NCI-H2227 (cell line): ENCODE results near the gene RCAN2.
A peak's percentile ranks its signal among the peaks of the same experiment; 100 is the strongest.

Experiments used
- DNase-seq: peaks from one replicate; lab custom pipeline; 2025; ENCODE audit not compliant: unreplicated experiment; lab: John Stamatoyannopoulos, UW

The RCAN2 gene

DNA sequence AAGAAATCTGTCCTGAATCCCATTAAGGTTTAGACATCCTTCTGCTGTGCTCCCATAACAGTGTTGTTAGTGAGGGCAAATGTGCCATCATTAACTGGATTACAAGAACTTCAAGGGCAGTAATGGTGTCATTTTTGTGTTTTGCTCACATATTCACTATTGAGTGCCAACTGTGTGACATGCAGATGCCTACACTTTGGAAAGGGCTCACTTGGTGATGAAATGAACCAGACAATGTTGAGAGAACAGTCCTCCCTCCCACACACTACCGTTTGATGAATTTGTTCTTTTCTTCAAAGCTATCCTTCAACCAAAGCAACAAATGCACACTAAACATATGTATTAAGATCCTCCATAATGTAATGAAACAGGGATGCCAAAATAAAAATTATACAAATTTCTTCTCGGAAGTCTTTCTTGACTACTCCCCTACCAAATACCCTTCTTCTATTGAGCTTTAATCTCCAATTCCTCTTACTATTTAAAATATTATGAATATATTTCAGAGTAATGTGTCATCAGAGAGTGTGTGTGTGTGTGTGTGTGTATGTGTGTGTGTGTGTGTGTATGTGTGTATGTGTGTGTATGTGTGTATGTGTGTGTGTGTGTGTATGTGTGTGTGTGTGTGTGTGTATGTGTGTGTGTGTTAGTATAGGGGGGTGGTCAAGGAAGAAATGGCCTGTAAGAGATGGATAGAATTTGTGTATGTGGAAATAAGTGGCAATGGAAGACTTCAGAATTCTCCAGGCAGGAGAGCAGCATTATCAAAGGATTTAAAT, 228.1 kb downstream of the RCAN2 start:
- no peak for DNase-seq

DNA sequence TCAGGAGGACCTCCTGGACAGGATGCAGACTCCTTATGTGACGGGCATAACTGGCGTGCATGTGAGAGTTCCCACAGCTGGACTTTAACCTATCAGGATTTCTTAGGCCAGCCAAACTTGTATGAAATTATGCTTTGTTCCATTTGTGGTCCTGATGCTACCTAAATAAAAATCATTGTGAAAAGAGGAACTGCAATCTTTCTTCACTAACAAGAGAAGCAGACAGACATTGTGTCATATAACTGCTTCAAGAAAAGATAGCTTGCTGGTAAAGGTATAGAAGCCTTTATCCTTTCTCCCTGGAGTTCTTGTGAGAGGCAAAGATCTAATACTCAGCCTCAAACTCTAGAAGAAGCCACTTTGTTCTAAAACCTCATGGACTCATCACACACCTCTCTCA, 233.0 kb downstream of the RCAN2 start:
- DNase-seq, result no peak

DNA sequence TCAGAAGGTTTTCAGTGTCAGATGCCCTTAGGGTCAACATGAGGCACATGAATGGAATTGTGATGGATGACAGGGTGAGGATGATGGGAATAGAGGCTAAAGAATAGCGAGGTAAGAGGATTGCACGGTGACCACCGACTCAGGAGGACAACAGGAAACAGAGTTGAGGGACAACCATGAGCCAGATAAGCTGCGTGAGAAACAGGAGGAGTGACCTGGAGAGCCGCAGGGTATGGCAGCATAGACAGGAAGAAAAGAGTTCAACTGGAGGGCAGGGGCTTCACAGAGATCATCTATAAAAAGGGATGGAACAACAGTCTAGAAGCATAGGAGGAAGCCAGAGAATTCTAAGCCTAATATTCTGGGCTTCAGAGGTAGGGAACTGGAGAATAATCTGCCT, 235.7 kb downstream of the RCAN2 start:
- no peak for DNase-seq

DNA sequence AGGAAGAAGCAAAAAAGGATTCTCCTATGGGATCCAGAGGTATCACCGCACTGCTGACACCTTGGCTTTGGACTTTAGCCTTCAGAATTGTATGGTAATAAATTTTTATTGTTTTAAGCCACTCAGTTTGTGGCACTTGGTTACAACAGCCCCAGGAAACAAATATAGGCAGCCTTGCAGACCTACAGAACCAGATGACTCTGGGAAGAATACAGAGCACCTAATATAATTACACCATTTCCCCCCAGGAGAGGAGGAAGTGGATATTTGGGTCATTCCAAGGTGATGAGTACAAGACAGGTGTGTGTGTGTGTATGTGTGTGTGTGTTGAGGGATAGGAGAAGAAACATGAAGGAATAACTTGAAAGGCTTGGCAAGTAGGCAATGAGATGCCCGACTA, 236.3 kb downstream of the RCAN2 start:
- no peak for DNase-seq

DNA sequence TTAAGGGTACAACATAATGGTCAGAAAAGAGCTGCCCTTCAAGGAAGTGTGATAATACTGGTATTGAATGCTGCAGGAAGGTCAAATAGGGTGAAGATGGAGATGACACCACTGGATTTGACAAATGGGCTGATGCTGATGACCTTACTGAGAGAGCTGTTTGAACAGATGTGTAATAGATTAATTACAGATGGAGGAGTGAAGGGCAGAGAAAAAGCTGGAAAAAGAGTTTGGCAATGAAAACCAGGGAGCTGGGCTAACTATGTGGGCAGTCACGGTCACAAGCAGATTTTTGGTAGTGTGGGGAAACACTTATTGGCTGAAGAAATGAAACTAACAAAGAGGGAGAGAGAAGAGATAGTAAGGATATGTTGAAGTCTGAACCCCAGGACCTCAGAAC, 236.9 kb downstream of the RCAN2 start:
- no peak for DNase-seq

DNA sequence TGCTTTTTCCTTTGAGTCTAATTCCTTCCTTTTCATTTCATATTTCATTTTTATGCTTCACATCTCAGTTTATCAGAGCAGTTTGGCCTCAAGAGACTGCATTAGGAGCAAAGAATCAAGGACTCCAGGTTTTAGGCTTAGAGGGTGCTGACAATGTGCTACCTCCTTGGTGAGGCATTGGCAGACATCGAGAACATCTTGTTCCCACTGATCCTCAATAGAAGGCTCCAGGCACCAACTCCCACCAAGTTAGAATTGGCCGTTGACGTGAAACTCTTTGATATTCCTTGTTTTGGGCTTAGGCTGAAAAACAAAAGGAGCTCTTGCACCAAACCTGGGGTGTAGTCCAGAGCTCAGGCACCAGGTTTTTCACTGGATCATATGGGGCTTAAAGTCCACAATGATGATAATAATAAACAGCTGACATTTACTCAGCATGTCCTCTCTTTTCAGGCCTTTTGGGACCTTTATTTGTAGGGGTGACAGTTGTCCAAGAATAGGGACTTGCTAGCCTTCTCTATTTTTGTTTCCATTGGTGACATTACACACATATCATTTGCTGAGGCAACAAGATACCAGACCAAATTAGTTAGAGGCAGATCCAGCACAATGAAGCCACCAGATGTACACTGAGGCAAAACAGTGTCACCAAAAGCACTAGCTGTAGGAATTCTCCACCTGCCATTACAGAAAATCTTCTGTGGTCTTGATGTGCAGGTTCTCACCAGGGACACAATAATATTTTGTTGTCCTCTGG, 239.5 kb downstream of the RCAN2 start:
- DNase-seq, result no peak

DNA sequence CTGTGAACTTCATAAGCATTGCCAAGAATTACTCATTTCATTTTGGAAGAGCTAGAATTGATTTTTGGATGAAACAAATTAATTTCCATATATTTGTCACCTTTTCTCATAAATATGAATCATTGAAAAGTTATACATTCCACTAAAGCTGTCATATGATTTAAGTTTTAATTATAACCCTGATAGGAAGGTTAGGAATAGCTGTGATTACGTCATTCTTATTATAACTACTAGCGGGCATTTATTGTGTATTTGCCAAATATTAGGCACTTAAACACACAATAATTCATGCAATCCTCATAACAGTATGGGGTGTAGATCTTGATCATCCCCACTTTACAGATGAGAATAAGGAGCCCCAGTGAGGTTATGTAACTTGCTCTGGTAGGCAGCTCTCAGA, 243.1 kb downstream of the RCAN2 start:
- no peak for DNase-seq

DNA sequence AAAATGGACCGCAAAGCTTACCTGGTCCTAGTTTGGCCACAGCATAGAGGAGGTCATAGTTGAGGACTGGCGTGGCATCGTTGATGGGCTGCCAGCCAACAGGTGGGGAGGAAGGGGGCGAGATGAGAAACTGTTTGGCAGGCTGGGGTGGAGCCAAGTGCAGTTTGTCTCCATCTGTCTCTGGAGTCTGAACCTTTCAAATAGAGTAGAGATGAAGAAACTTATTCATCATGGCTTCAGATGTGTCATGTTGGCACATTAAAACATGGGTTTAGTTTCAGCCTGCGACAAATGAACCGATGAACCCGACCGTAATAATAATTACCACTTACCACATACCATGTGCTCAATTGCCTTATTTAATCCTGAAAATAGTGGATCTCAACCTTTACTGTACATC, 244.5 kb downstream of the RCAN2 start:
- no peak for DNase-seq

DNA sequence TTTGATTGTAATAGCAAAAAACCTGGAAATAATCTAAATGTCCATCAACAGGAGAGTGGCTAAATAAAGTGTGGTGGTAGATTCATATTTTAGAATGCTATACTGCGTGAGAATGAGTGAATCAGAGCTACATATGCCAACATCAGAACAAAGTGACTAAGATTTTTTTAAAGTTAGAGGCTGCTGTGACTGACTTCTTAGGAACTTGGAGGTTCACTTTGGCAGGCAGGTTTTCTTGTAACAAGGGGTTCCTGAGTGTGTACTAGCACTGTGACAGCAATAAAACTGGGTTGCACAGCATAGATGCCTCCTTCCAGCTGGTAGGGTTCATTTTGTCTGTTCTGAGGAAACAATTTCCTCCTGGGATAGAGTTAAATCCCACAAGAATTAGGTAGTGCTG, 245.2 kb downstream of the RCAN2 start:
- DNase-seq, result no peak

DNA sequence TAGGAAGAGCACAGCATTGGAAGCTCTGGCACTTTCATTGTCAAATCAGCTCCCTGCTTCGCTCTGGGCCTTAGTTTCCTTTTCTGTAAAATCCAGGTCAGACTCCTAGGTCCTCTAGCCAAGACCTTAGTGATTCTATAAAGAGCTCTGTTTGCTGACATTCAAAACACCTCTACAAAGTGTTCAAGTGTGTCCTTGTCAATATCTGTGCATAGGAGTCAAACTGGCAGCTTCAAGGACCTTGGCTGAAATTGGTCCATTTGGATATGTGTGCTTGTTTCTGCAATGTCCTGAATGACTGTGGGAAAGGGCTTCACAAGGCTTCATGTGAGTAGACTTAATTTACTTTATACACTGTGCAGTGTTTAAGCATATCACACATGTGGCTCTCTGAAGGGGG, 246.6 kb downstream of the RCAN2 start:
- no peak for DNase-seq

DNA sequence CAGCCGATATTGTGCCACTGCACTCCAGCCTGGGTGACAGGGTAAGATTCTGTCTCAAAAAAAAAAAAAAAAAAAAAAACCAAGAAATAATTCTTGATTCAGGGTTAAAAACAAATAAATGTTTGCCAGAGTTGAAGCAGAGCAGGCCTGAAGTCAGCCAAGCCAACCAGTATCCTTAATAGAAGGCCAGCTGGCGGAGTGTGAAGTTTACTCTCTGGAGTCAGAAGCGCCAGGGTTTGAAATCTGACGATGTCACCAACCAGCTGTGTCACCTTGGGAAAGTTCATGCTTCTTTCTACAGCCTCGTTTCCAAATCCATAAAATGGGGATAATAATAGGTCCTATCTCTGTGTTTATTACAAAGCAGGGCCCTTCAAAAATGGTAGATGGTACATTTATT, 247.5 kb downstream of the RCAN2 start:
- DNase-seq, result no peak

DNA sequence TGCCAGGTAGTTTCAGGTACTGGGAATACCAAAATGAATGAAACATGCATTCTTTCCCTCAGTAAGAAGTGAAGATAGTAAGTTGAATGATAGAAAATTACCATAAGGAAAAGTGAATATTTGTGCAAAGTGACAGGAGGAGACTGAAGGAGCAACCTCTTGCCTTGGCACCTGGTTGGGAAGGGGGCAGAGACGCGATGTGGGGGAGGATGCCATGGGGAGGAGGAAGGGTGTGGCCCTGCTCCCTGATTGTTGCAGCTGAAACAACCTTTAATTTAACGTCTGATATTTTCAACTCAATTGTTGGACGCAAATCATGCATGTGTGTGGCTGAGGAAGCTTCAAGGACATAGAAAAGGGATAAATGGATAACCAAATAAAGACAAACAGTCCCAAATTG, 248.3 kb downstream of the RCAN2 start:
- DNase-seq, result no peak

DNA sequence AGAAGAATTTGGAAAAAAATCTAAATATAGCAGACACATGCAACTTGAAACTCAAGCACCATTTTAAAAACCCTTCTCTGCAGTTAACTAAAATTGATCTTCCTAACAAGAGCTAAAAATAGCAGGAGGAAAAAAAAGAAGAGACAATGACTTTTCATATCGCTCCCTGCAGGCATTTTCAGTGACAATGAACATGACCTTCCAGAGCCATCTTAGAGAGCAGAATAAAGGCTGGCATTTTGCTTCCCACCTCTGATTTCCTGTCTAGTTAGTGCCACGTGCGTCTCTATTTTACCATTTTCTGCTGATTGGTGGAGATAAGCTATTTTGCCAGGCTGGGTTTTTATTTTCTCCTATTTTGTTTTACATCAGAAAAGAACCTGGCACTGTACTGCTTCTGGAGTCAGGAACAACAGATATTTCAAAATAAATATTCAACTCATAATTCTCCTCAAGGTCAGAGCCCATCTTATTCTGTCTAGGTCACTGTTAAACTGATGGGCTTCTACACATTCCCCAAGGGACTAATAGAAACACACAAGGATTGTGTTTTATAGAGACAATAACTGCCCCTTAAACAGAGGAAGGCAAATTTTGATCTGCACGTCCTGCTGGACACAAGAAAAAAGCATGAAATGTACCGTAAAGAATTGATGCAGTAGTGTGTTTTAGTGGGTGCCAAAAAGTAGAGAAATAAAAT, 250.2 kb downstream of the RCAN2 start:
- DNase-seq, result no peak

DNA sequence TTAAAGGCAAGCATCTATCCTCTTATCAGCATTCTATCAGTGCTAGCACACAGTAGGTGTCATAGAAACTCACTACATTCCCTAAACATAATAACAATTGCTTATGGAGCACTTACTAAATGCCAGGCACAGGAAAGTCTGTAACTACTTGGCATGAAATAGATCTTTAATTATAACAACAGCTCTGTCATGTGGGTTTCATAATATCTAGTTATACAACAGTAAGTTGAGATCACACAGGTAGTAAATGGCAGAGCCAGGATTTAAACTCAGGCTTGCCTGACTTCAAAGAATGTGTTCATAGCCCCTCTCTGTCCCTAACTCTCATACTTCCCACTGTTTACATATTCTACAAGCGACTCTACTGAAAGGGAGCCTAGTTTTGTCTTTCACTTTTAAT, 254.5 kb downstream of the RCAN2 start:
- DNase-seq, result no peak

DNA sequence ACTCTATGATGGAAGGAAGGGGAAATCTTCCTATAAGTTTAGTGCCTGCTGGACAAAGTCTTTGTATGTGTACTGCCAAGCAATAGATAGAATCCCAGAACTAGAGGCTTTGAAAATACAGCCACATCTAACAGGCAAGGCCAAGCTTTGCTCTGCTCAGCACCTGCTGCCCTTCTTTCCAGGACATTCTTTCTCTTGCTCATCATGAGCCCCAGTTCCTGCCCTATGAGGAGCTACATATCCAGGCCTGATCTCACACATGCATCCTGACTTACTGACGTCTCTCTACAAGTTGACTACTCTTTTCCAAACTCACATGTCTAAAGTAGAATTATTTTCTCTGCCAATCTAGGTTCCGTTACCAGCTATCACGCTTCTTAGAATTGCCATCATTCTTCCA, 256.0 kb downstream of the RCAN2 start:
- DNase-seq, result no peak

DNA sequence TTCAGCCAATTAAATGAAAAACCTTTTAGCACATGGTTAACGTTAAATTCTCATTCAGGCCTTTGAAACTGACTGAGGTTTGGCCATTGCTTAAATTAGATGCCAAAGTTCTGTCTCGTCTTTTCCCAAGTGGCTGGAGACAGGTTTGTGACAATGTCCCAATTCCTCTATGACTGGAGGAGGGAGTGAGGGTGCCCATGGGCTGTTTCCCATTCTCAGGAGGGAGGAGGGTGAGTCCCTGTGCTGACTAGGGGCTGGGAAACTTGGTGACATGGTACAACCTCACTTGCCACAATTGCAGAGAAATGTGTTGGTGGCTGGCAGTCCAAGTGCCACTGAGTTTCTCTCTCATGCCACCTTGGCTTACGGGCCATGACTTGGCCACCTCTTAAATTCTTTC, 256.5 kb downstream of the RCAN2 start:
- no peak for DNase-seq

DNA sequence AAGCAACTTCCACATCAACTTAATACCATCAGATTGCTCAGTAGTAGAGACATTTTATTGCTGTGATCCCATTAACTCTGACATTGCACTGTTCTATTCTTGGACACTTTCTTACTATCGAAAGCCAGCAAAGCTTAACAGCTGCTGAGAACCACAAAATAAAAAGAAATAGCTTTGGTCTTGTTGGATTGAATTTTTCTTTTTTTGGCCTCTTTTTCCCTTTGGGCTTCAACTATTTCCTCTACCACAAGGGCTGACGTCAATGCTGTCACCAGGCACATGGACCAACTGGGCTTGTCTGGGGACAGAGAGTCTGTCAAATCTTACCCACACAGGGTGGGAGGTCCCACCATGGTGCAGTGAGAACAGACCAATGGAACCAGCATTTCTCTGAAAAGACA, 257.1 kb downstream of the RCAN2 start:
- no peak for DNase-seq

DNA sequence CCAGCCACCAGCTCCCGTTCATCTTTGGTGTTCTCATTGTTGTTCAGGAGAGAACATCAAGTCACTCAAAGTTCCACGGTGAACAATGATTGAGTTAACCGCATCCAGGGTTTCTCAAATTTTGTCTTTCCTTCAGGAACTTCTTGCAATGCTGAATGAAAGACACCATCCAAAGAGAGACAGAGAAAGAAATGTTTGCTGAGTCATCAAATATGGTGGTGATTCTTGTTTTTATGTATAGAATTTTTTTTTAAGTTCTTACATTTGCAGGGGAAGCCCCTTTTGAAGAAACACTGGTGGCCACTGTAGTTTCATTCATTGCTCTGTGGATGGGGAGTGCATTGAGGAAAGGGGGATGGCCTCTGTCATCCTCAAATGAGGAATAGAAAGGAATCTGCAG, 258.1 kb downstream of the RCAN2 start:
- no peak for DNase-seq

DNA sequence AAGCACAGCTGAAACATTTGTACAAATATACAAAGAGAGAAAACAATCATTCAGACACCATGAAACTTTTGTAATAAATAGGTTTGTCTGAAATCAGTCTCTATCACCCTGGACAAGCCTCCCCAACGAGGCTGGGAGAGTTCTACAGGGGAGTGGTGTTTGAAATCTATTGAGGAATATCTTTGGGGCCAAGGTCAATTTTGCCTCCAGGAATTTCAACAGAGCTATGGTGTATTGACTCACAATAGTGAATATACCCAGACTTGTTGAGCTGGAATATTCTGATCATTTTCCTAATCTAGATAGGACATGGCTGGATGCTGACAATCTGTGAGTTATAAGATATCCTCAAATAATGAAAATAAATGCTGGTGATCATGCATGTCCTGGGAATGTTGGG, 269.0 kb downstream of the RCAN2 start:
- DNase-seq, result no peak

DNA sequence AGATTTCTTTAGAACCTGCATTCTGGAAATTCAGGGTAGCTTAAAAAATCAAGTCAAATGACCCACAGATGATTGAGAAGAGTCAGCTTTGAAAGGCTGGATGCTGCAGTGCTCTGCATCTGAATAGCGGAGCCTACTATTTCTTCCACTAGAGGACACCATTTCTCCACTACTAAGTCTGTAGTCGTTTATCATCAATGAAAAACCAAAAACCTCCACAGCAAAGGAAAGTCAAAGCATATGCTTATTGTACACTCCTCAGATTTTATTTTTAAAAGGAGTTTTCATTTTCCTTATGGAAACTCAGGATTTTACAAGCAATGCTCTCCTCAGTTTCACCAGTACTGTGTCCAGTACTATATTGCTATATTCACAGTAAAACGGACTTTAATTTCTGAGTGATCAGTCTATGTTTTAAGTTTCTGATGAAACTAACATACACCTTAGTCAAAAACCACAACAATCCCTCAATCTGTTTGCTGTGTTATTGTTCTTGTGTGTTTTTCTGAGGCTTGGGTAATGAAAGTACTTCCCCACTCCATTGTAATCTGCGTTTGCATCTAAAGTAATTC, 269.9 kb downstream of the RCAN2 start:
- peak; percentile 41 for DNase-seq

DNA sequence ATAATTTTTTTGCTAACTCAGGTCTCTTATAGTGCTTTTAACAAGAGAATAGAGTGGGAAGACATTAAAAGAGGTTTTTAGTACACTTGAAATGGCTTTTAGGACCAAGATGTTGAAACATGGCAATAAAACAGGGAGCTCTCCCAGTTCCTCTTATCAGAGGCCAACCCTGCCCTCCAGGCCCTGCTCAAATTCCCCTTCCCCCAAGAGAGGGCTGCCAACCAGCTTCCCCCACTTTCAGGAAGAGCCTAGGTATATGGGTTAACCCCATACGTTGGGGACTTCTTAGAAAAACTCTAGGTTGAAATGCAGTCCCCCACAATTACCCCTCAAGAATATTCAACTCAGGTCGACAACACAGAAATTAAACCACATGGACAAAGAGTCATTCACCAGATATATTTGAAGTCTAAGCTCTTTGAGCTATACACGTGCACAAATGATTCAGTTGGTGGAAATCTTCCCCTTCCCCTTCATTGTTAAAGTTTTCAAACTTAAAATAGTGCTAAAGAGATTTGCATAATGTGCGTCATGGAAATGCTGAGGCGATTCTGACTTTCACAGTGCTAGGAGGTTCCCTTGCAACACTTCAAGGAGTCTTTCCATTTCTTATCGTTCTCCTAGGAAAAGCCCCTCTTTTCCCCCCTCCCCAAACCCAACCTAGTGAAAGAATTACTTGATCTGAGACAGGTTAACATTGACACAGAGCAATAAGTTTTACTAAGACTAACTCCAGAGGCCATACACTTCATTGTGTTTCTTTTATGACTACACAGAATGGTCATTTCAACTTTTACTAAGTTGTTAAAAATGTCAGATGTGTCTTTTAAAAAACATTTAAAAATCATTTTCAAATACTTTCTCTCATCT, 270.7 kb downstream of the RCAN2 start:
- DNase-seq, result no peak
